Spinal cord (tissue), 10 donors: ENCODE results near the gene TFDP1. TPM values are rescaled to one million over a fixed set of nuclear protein-coding genes. Genes with fewer than 3 reads are reported as not detected.
A peak's percentile ranks its signal among the peaks of the same experiment; 100 is the strongest.

Experiments used
- DNase-seq, 6 donors: peaks; one replicate each; pipeline versions ENCODE4 v3.0.0 to v3.0.0-alpha.2; 2013 to 2015; ENCODE audit warnings: low spot score in 6 of 6, low read depth in 4 of 6
- H3K27ac ChIP-seq: one replicate; pipeline ENCODE4 v1.5.1; 2013; ENCODE audit warnings: low read depth, low read length, control low read depth
- H3K27me3 ChIP-seq: one replicate; pipeline ENCODE4 v1.6.1; 2013; ENCODE audit warnings: low read length; ENCODE audit not compliant: control insufficient read depth, insufficient read depth
- H3K36me3 ChIP-seq: one replicate; pipeline ENCODE4 v1.6.1; 2013; ENCODE audit warnings: low read length; ENCODE audit not compliant: control insufficient read depth, insufficient read depth
- H3K4me1 ChIP-seq: one replicate; pipeline ENCODE4 v1.6.1; 2013; ENCODE audit warnings: low read length; ENCODE audit not compliant: control insufficient read depth, insufficient read depth
- H3K4me3 ChIP-seq: one replicate; pipeline ENCODE4 v1.5.1; 2013; ENCODE audit warnings: low read depth, low read length, control low read depth
- H3K9me3 ChIP-seq: one replicate; pipeline ENCODE4 v1.6.1; 2013; ENCODE audit warnings: low read length; ENCODE audit not compliant: control insufficient read depth, insufficient read depth
- WGBS: methylation state at CpG from one replicate; pipeline ENCODE4 v1.1.5; 2013; ENCODE audit warnings: missing lambda C conversion rate; ENCODE audit not compliant: insufficient coverage; 5-methylcytosine and 5-hydroxymethylcytosine counted together
- polyA plus RNA-seq, 2 donors: library from polyadenylated mRNA; unstranded; fragments of 120-200 nt; gene quantifications; one replicate each; pipeline ENCODE4 v1.2.1, GENCODE V29; 2013; ENCODE audit not compliant: insufficient read length in 2 of 2
- total RNA-seq, 2 donors: library from RNA; depleted of rRNA in 1 of 2; stranded (reverse); fragments of 120-200 nt in 1 of 2; fragments of >200 nt in 1 of 2; gene quantifications; one replicate each; pipeline versions ENCODE4 v1.2.3 to v1.2.4, GENCODE V29; 2013 to 2014
- donor health status: healthy.

TFDP1 gene
- total and polyA plus RNA-seq, 4 donors, result 43.9 to 87.7 (median 63.8) TPM

- Histone ChIP-seq H3K4me3 (peak overlapping the region; percentile 29), H3K36me3 (peaks cover 40% of the 10 kb centered on the region), H3K9me3 (no peaks in the 10 kb centered on the region), H3K27me3 (no peaks in the 10 kb centered on the region), H3K27ac (no peak overlapping the region), H3K4me1 (peaks cover 23% of the 10 kb centered on the region)
- no peak for DNase-seq
- under 1% methylated on average over 102 of the region's 105 CpGs for WGBS
Measured at GRCh38 chr13:113584870-113585671, 518 bp downstream of the TFDP1 start.

- H3K9me3 ChIP-seq, result no peaks in the 10 kb centered on the region
- DNase-seq, result no peak
- WGBS, result 86% methylated on average over 5 of the region's 9 CpGs
- peaks cover 42% of the 10 kb centered on the region for H3K36me3 ChIP-seq
- H3K4me1 ChIP-seq, result peaks cover 23% of the 10 kb centered on the region
- H3K27me3 ChIP-seq, result no peaks in the 10 kb centered on the region
- no peak overlapping the region for H3K27ac ChIP-seq
- peak overlapping the region; percentile 29 for H3K4me3 ChIP-seq
Measured at GRCh38 chr13:113585896-113586295, 1.3 kb downstream of the TFDP1 start.

- H3K4me3 ChIP-seq, result no peak overlapping the region
- no peaks in the 10 kb centered on the region for H3K9me3 ChIP-seq
- 93% methylated on average over 23 of the region's 23 CpGs for WGBS
- no peak overlapping the region for H3K27ac ChIP-seq
- peaks cover 23% of the 10 kb centered on the region for H3K4me1 ChIP-seq
- no peaks in the 10 kb centered on the region for H3K27me3 ChIP-seq
- H3K36me3 ChIP-seq, result peaks cover 42% of the 10 kb centered on the region
- DNase-seq, result no peak
Measured at GRCh38 chr13:113586661-113587479, 2.3 kb downstream of the TFDP1 start.

- DNase-seq, result no peak
- Histone ChIP-seq H3K9me3 (no peaks in the 10 kb centered on the region), H3K4me3 (no peak overlapping the region), H3K27me3 (no peaks in the 10 kb centered on the region), H3K4me1 (peaks cover 23% of the 10 kb centered on the region), H3K36me3 (peaks cover 51% of the 10 kb centered on the region), H3K27ac (no peak overlapping the region)
- WGBS, result 95% methylated on average over 6 of the region's 6 CpGs
Measured at GRCh38 chr13:113588394-113589111, 4.0 kb downstream of the TFDP1 start.

- no peak overlapping the region for H3K4me3 ChIP-seq
- WGBS, result 97% methylated on average over 14 of the region's 18 CpGs
Measured at GRCh38 chr13:113589251-113589960, 4.9 kb downstream of the TFDP1 start.

GRCh38 chr13:113589961-113590339 lies 5.4 kb downstream of the TFDP1 start:
- H3K27ac ChIP-seq, result no peak overlapping the region
- H3K4me1 ChIP-seq, result peaks cover 20% of the 10 kb centered on the region
- WGBS, result 96% methylated on average over 13 of the region's 14 CpGs
- no peaks in the 10 kb centered on the region for H3K9me3 ChIP-seq
- no peaks in the 10 kb centered on the region for H3K27me3 ChIP-seq
- no peak for DNase-seq
- no peak overlapping the region for H3K4me3 ChIP-seq
- peaks cover 58% of the 10 kb centered on the region for H3K36me3 ChIP-seq

More at GRCh38 chr13:113589251-113589960, 4.9 kb downstream of the TFDP1 start:
- Histone ChIP-seq H3K27me3 (no peaks in the 10 kb centered on the region), H3K4me1 (peaks cover 20% of the 10 kb centered on the region), H3K27ac (no peak overlapping the region), H3K36me3 (peaks cover 56% of the 10 kb centered on the region), H3K9me3 (no peaks in the 10 kb centered on the region)
- DNase-seq, result no peak

GRCh38 chr13:113591750-113592149 lies 7.2 kb downstream of the TFDP1 start:
- H3K36me3 ChIP-seq, result peaks cover 56% of the 10 kb centered on the region
- 94% methylated on average over 9 of the region's 11 CpGs for whole genome bisulfite sequencing

GRCh38 chr13:113592571-113592970 lies 8.0 kb downstream of the TFDP1 start:
- Histone ChIP-seq H3K9me3 (no peaks in the 10 kb centered on the region), H3K36me3 (peaks cover 57% of the 10 kb centered on the region), H3K27me3 (no peaks in the 10 kb centered on the region), H3K27ac (no peak overlapping the region), H3K4me3 (no peak overlapping the region), H3K4me1 (peaks cover 8% of the 10 kb centered on the region)
- no peak for DNase-seq
- 97% methylated on average over 5 of the region's 5 CpGs for WGBS

More at GRCh38 chr13:113591750-113592149, 7.2 kb downstream of the TFDP1 start:
- DNase-seq, result no peak
- Histone ChIP-seq H3K9me3 (no peaks in the 10 kb centered on the region), H3K27ac (no peak overlapping the region), H3K4me1 (peaks cover 8% of the 10 kb centered on the region), H3K27me3 (no peaks in the 10 kb centered on the region), H3K4me3 (no peak overlapping the region)
